HEK293 (cell line): Measurements from ENCODE around the gene CRYBG1.

ENCODE experiments used
- CTCF ChIA-PET: fragments of 350-600 bp; formaldehyde crosslinking; extraction: SDS; loops from one replicate; lab custom pipeline; 2021; ENCODE audit warnings: antibody characterized with exemption; lab: Yijun Ruan, JAX
- POLR2A ChIA-PET: fragments of 300-600 bp; formaldehyde crosslinking; extraction: SDS; loops from one replicate; lab custom pipeline; 2020; ENCODE audit warnings: antibody characterized with exemption, inconsistent platforms; lab: Yijun Ruan, JAX
- H3K27ac ChIP-seq: fragments of 200-500 bp; sonication (Bioruptor generic); 2 replicates; pipeline ENCODE4 v1.5.1; 2014; ENCODE audit warnings: low read depth, low read length, control low read depth, inconsistent platforms; ENCODE audit errors: extremely low read depth
- H3K36me3 ChIP-seq, 2 experiments: fragments of 200-500 bp in 1 of 2; sonication (Bioruptor generic) in 1 of 2; 1 replicate in 1 of 2; 2 replicates in 1 of 2; pipeline ENCODE4 v1.5.1; 2014 to 2017; ENCODE audit warnings: inconsistent platforms in 2 of 2, low read length in 2 of 2; ENCODE audit not compliant: control insufficient read depth in 2 of 2, insufficient read depth in 1 of 2
- H3K4me1 ChIP-seq: fragments of 200-500 bp; sonication (Bioruptor generic); 2 replicates; pipeline ENCODE4 v1.5.1; 2014; ENCODE audit warnings: mild to moderate bottlenecking, low read length, inconsistent platforms; ENCODE audit not compliant: control insufficient read depth, insufficient read depth
- H3K4me3 ChIP-seq: 2 replicates; pipeline ENCODE4 v1.5.1; 2011; ENCODE audit warnings: low read depth, mild to moderate bottlenecking, control low read depth, low read length, moderate library complexity
- H3K9me3 ChIP-seq: fragments of 200-500 bp; sonication (Bioruptor generic); 2 replicates; pipeline ENCODE4 v1.5.1; 2014; ENCODE audit warnings: low read depth, low read length, inconsistent platforms; ENCODE audit not compliant: control insufficient read depth, insufficient read depth
- BCL6B ChIP-seq: fragments of 450-650 bp; formaldehyde crosslinking; IDR thresholded peaks from 2 replicates; pipeline ENCODE4 v1.5.1; 2017; ENCODE audit warnings: missing biosample characterization, missing genetic modification characterization
- KLF1 ChIP-seq: fragments of 450-650 bp; formaldehyde crosslinking; IDR thresholded peaks from 2 replicates; pipeline ENCODE4 v1.5.1; 2016; ENCODE audit warnings: missing biosample characterization, missing genetic modification characterization
- KLF9 ChIP-seq: fragments of 450-650 bp; formaldehyde crosslinking; IDR thresholded peaks from 2 replicates; pipeline ENCODE4 v1.5.1; 2016; ENCODE audit warnings: missing biosample characterization, missing genetic modification characterization, low read depth
- PRDM1 ChIP-seq: fragments of 450-650 bp; formaldehyde crosslinking; IDR thresholded peaks from 2 replicates; pipeline ENCODE4; 2016; ENCODE audit warnings: missing biosample characterization, missing genetic modification characterization
- REPIN1 ChIP-seq: fragments of 450-650 bp; formaldehyde crosslinking; IDR thresholded peaks from 2 replicates; pipeline ENCODE4 v1.5.1; 2017; ENCODE audit warnings: missing biosample characterization, missing genetic modification characterization, low read depth
- YY2 ChIP-seq: fragments of 450-650 bp; formaldehyde crosslinking; IDR thresholded peaks from 2 replicates; pipeline ENCODE4 v1.5.1; 2016; ENCODE audit warnings: missing biosample characterization, missing genetic modification characterization
- ZBTB48 ChIP-seq: fragments of 450-650 bp; formaldehyde crosslinking; IDR thresholded peaks from 2 replicates; pipeline ENCODE4 v1.5.1; 2016; ENCODE audit warnings: missing biosample characterization, missing genetic modification characterization
- ZNF112 ChIP-seq: fragments of 450-650 bp; formaldehyde crosslinking; IDR thresholded peaks from 2 replicates; pipeline ENCODE4 v1.5.0; 2017; ENCODE audit warnings: missing biosample characterization, missing genetic modification characterization
- ZNF18 ChIP-seq: fragments of 450-650 bp; formaldehyde crosslinking; IDR thresholded peaks from 2 replicates; pipeline ENCODE4 v1.5.1; 2016; ENCODE audit warnings: missing biosample characterization, missing genetic modification characterization
- ZNF23 ChIP-seq: fragments of 450-650 bp; formaldehyde crosslinking; IDR thresholded peaks from 2 replicates; pipeline ENCODE4 v1.5.1; 2016; ENCODE audit warnings: missing biosample characterization, missing genetic modification characterization, borderline replicate concordance
- ZNF302 ChIP-seq: fragments of 450-650 bp; formaldehyde crosslinking; IDR thresholded peaks from 2 replicates; pipeline ENCODE4 v1.5.1; 2016; ENCODE audit warnings: missing biosample characterization, missing genetic modification characterization, low read depth
- ZNF529 ChIP-seq: fragments of 450-650 bp; formaldehyde crosslinking; IDR thresholded peaks from 2 replicates; pipeline ENCODE4 v1.5.1; 2017; ENCODE audit warnings: missing genetic modification characterization, missing biosample characterization; ENCODE audit not compliant: insufficient replicate concordance
- ZNF548 ChIP-seq: fragments of 450-650 bp; formaldehyde crosslinking; IDR thresholded peaks from 2 replicates; pipeline ENCODE4 v1.5.1; 2016; ENCODE audit warnings: missing biosample characterization, missing genetic modification characterization
- ZNF555 ChIP-seq: fragments of 450-650 bp; formaldehyde crosslinking; conservative IDR thresholded peaks from 2 replicates; pipeline ENCODE4 v1.5.1; 2017; ENCODE audit warnings: missing biosample characterization, mild to moderate bottlenecking, missing genetic modification characterization, inconsistent platforms
- ZNF585B ChIP-seq: fragments of 450-650 bp; formaldehyde crosslinking; IDR thresholded peaks from 2 replicates; pipeline ENCODE4 v1.5.1; 2016; ENCODE audit warnings: missing biosample characterization, missing genetic modification characterization
- ZNF692 ChIP-seq: fragments of 450-650 bp; formaldehyde crosslinking; IDR thresholded peaks from 2 replicates; pipeline ENCODE4 v1.5.1; 2016; ENCODE audit warnings: missing biosample characterization, missing genetic modification characterization
- ZNF791 ChIP-seq: fragments of 450-650 bp; formaldehyde crosslinking; IDR thresholded peaks from 2 replicates; pipeline ENCODE4 v1.5.1; 2016; ENCODE audit warnings: missing biosample characterization, missing genetic modification characterization
- ZNF837 ChIP-seq: fragments of 450-650 bp; formaldehyde crosslinking; IDR thresholded peaks from 2 replicates; pipeline ENCODE4 v1.5.1; 2016; ENCODE audit warnings: missing biosample characterization, missing genetic modification characterization
- ZSCAN30 ChIP-seq: fragments of 450-650 bp; IDR thresholded peaks from 2 replicates; pipeline ENCODE4 v1.5.1; 2018; ENCODE audit warnings: missing biosample characterization, mild to moderate bottlenecking, missing genetic modification characterization, moderate library complexity
- ZSCAN5A ChIP-seq: fragments of 450-650 bp; formaldehyde crosslinking; IDR thresholded peaks from 2 replicates; pipeline ENCODE4 v1.5.1; 2016; ENCODE audit warnings: missing biosample characterization, missing genetic modification characterization

The CRYBG1 gene

GRCh38 chr6:106553440-106553839 is 192.9 kb downstream of the CRYBG1 start:
- H3K4me1 ChIP-seq = no peaks in the 10 kb centered on the region
- ChIA-PET POLR2A (no interaction called here), CTCF (interaction anchor here (0.7 to 9.0 kb wide), 7 partner anchors 13 to 1271 kb away, joined by 3 to 85 read pairs (median 4); partner anchors contain the start of gene CRYBG1)
- H3K27ac ChIP-seq = no peak overlapping the region
- no peaks in the 10 kb centered on the region for H3K9me3 ChIP-seq
- TF ChIP-seq ZSCAN5A = no peak
- TF ChIP-seq, all 188 proteins: peak for 0
- H3K36me3 ChIP-seq = no peaks in the 10 kb centered on the region
- H3K4me3 ChIP-seq = no peak overlapping the region

- no peak overlapping the region for H3K27ac ChIP-seq
- CTCF ChIA-PET = interaction anchor here (1.2 to 9.0 kb wide), 4 partner anchors 11 to 424 kb away, joined by 6 to 85 read pairs (median 12); no protein-coding TSS in a partner anchor
These were observed 195.2 kb downstream of the CRYBG1 start for GRCh38 chr6:106555767-106556166.

More at GRCh38 chr6:106555767-106556166, 195.2 kb downstream of the CRYBG1 start:
- Histone ChIP-seq H3K4me1 (no peaks in the 10 kb centered on the region), H3K36me3 (no peaks in the 10 kb centered on the region), H3K9me3 (no peaks in the 10 kb centered on the region), H3K4me3 (no peak overlapping the region)
- TF ChIP-seq BCL6B (tag by site-specific recombination) = no peak
- TF ChIP-seq ZNF837 (tag by site-specific recombination) = no peak
- TF ChIP-seq ZNF548 (tag by site-specific recombination) = no peak
- no peak for TF ChIP-seq ZNF585B (tag by site-specific recombination)
- TF ChIP-seq ZNF112 = no peak
- no peak for TF ChIP-seq REPIN1 (tag by site-specific recombination)
- TF ChIP-seq ZNF23 = no peak
- no peak for TF ChIP-seq KLF9 (tag by site-specific recombination)
- TF ChIP-seq ZSCAN30 = no peak
- no peak for TF ChIP-seq ZNF529 (tag by site-specific recombination)
- no peak for TF ChIP-seq KLF1 (tag by site-specific recombination)
- TF ChIP-seq ZNF692 (tag by site-specific recombination) = no peak
- no peak for TF ChIP-seq YY2 (tag by site-specific recombination)
- TF ChIP-seq ZBTB48 (tag by site-specific recombination) = no peak
- TF ChIP-seq ZNF302 = no peak
- no peak for TF ChIP-seq ZNF555 (tag by site-specific recombination)
- no peak for TF ChIP-seq ZNF18 (tag by site-specific recombination)
- TF ChIP-seq ZNF791 = no peak
- no peak for TF ChIP-seq PRDM1 (tag by site-specific recombination)
- POLR2A ChIA-PET = no interaction called here
